GM19193 (cell line): ENCODE data around the gene GABBR1.

Experiments used
- POLR2A ChIP-seq: IDR thresholded peaks from 4 replicates; pipeline ENCODE4 v1.6.1; 2011; ENCODE audit not compliant: insufficient read depth, insufficient read length; ENCODE audit errors: extremely low read depth

Gene GABBR1

GRCh38 chr6:29530671-29531310 is 102.2 kb downstream of the GABBR1 start:
- no peak for TF ChIP-seq POLR2A

- no peak for TF ChIP-seq POLR2A
Observed at GRCh38 chr6:29529956-29530355, 103.0 kb downstream of the GABBR1 start.

- TF ChIP-seq POLR2A: no peak
Observed at GRCh38 chr6:29528988-29529560, 103.9 kb downstream of the GABBR1 start.

GRCh38 chr6:29528300-29528931 is 104.6 kb downstream of the GABBR1 start:
- no peak for TF ChIP-seq POLR2A

- no peak for TF ChIP-seq POLR2A
Observed at GRCh38 chr6:29527564-29527963, 105.4 kb downstream of the GABBR1 start.

GRCh38 chr6:29527126-29527525 is 105.9 kb downstream of the GABBR1 start:
- no peak for TF ChIP-seq POLR2A

- no peak for TF ChIP-seq POLR2A
Observed at GRCh38 chr6:29525311-29525639, 107.7 kb downstream of the GABBR1 start.

GRCh38 chr6:29524444-29525310 is 108.3 kb downstream of the GABBR1 start:
- no peak for TF ChIP-seq POLR2A

GRCh38 chr6:29524044-29524443 is 108.9 kb downstream of the GABBR1 start:
- no peak for TF ChIP-seq POLR2A

- TF ChIP-seq POLR2A: no peak
Observed at GRCh38 chr6:29522227-29522626, 110.8 kb downstream of the GABBR1 start.

GRCh38 chr6:29521006-29521680 is 111.8 kb downstream of the GABBR1 start:
- no peak for TF ChIP-seq POLR2A

GRCh38 chr6:29520232-29520631 is 112.8 kb downstream of the GABBR1 start:
- TF ChIP-seq POLR2A: no peak

- TF ChIP-seq POLR2A: no peak
Observed at GRCh38 chr6:29519291-29520010, 113.5 kb downstream of the GABBR1 start.

GRCh38 chr6:29517728-29518440 is 115.1 kb downstream of the GABBR1 start:
- TF ChIP-seq POLR2A: no peak
